Adipocyte (in vitro differentiated cells): ENCODE data around the gene POLR3B.

Experiments
- DNase-seq: peaks from one replicate; pipeline ENCODE4 v3.0.0-alpha.2; 2015; ENCODE audit warnings: low read depth
- H3K27me3 ChIP-seq: replicated peaks from 2 replicates; pipeline ENCODE4 v1.7.0; 2013; ENCODE audit warnings: mild to moderate bottlenecking, low read length, moderate library complexity; ENCODE audit not compliant: control insufficient read depth, insufficient read depth
- H3K36me3 ChIP-seq: 2 replicates; pipeline ENCODE4 v1.7.0; 2013; ENCODE audit warnings: low read length, mild to moderate bottlenecking, moderate library complexity; ENCODE audit not compliant: control insufficient read depth, insufficient read depth, severe bottlenecking
- H3K4me1 ChIP-seq: 2 replicates; pipeline ENCODE4 v1.7.0; 2013; ENCODE audit warnings: mild to moderate bottlenecking, low read length, moderate library complexity; ENCODE audit not compliant: control insufficient read depth, insufficient read depth
- H3K4me3 ChIP-seq: 2 replicates; pipeline ENCODE4 v1.7.0; 2013; ENCODE audit warnings: mild to moderate bottlenecking, low read length, moderate library complexity
- H3K9ac ChIP-seq: 2 replicates; pipeline ENCODE4 v1.7.0; 2013; ENCODE audit warnings: mild to moderate bottlenecking, low read length, moderate library complexity
- H3K9me3 ChIP-seq: 2 replicates; pipeline ENCODE4 v1.7.0; 2013; ENCODE audit warnings: mild to moderate bottlenecking, low read length, moderate library complexity; ENCODE audit not compliant: control insufficient read depth

Gene POLR3B

DNA sequence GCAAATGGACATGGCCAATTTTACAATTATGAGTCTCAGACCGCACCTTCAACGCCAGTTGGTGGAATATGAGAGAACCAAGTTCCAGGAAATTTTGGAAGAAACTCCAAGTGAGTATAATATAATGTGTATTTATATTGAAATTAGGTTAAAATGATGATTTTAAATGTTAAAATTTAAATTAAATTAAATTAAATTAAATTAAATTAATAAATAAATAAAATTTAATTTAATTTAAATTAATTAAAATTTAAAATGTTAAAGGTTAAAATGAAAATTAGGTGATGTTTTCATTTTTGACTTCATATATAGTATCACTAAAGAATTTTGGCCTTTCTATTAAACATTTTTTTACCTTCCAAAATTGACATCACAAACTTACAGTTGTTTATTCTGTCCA lies 34.0 kb upstream of the POLR3B start:
- Histone ChIP-seq H3K9ac (no peak overlapping the region), H3K4me3 (no peak overlapping the region), H3K4me1 (peaks cover 13% of the 10 kb centered on the region), H3K27me3 (no peaks in the 10 kb centered on the region), H3K9me3 (no peaks in the 10 kb centered on the region), H3K36me3 (peaks cover 53% of the 10 kb centered on the region)
- no peak for DNase-seq

DNA sequence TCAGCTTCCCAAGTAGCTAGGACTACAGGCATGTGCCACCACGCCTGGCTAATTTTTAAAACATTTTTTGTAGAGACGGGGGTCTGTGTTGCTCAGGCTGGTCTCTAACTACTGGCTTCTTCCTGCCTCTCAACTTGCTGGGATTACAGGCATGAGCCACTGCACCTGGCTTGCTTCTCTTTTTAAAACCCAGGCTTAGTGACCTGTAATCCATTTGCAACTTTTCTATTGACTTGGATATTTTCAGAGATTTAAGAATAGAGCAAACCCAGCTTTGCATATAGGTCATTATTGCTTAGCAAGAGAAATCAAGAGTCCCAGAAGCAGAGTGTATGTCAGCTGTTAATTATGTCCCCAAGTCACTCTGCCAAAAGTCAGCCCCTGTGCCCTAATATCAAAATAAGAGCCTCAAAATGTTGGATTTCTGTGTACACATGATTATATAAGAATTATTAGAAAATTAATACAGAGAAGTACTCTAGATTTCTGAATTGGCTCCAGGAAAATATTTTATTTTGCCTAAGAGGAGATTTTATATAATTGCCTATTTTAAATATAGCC lies 30.2 kb upstream of the POLR3B start:
- Histone ChIP-seq H3K27me3 (no peaks in the 10 kb centered on the region), H3K9ac (no peak overlapping the region), H3K9me3 (no peaks in the 10 kb centered on the region), H3K36me3 (peaks cover 40% of the 10 kb centered on the region), H3K4me3 (no peak overlapping the region), H3K4me1 (peaks cover 18% of the 10 kb centered on the region)
- no peak for DNase-seq

DNA sequence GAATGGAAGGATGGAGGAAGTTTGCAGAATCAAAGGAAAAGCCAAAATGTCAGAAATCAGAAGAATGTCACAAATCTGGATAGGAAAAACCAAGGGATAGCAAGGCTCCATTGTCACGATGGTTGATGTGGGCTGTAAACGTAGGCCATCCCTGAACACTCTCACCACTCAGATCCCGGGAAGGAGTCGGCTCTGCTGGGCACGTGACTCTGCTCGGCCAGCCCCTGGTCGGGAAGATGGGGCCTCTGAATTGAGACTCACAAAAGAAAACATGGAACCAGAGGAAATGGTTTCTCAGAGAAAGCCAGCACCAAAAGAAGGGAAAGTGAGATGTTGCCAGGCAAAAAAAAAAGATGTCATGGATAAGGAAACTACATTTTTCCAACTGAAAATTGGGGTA lies 28.8 kb upstream of the POLR3B start:
- Histone ChIP-seq H3K4me3 (no peak overlapping the region), H3K27me3 (no peaks in the 10 kb centered on the region), H3K4me1 (peaks cover 18% of the 10 kb centered on the region), H3K9me3 (no peaks in the 10 kb centered on the region), H3K9ac (peak overlapping the region; percentile 29), H3K36me3 (peaks cover 30% of the 10 kb centered on the region)
- no peak for DNase-seq

DNA sequence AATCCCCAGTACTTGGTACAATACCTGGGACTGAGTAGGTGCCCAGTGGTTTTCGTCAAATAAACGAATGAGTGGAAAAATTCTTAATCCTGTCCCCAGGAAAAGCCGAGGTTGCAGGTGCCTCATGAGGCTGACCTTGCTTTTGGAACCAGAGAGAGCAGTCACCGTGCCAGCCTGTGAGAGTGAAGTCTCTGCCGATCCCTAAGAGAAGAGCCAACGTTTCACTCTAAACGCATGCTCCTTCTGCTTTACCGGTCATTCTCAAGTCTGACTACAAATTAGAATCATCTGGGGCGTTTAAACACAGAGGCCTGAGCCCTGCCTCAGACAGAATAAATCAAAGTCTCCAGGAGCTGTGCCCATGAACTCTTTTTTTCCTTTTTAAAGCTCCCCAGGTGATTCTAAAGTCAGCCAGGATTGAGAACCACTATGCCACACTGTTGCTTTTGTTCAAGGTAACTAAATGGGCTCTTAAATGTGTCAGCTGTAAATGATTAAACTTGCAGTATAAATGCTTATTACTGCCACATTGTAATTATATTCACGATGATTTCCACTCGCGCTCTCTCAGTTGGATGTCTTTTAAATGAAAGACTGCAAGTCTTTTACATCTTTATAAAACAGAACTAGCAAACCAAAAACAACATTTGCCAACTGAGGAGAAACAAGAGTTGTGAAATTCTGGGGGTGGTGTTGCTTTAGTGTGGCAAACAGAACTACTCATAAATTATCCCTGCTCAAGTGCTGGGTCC lies 28.1 kb upstream of the POLR3B start:
- H3K9me3 ChIP-seq, result no peaks in the 10 kb centered on the region
- peak; percentile 52 for DNase-seq
- H3K4me1 ChIP-seq, result peaks cover 18% of the 10 kb centered on the region
- H3K36me3 ChIP-seq, result peaks cover 23% of the 10 kb centered on the region
- H3K4me3 ChIP-seq, result no peak overlapping the region
- peak overlapping the region; percentile 29 for H3K9ac ChIP-seq
- H3K27me3 ChIP-seq, result no peaks in the 10 kb centered on the region

DNA sequence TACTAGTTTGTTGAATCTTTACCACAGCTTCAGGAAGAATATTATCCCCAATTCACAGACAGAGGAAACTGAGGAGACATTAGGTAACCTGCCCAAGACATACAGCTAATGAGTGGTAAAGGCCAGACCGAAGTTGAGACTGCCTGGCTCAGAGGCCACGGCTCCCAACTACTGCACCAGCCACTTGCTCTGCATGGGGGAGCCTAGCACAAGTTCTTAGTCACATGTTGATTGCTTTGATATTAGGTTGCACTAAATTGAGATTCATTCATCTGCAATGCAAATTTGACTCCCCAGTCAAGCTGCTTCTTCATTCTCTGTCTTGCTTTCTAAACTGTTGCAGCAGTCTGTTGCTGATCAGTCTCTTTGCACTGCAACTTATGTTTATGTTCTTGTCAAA lies 25.9 kb upstream of the POLR3B start:
- Histone ChIP-seq H3K4me3 (no peak overlapping the region), H3K9me3 (no peaks in the 10 kb centered on the region), H3K9ac (no peak overlapping the region), H3K36me3 (peaks cover 8% of the 10 kb centered on the region), H3K4me1 (peaks cover 30% of the 10 kb centered on the region), H3K27me3 (no peaks in the 10 kb centered on the region)
- DNase-seq, result no peak

DNA sequence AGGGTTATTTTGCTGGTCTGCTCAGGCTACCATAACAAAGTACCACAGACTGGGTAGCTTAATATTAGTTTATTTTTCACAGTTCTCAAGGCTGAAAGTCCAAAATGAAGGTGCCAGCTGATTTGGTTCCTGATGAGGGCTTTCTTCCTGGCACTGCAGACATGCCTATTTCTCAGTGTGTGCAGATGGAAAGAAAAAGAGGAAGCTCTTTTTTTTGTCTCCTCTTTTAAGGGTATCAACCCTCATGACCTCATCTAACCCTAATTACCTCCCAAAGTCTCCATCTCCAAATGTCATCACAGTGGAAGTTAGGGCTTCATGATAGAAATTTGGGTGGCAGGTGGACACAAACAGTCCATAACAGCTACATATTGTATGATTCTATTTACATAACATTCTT lies 25.0 kb upstream of the POLR3B start:
- Histone ChIP-seq H3K9ac (no peak overlapping the region), H3K27me3 (no peaks in the 10 kb centered on the region), H3K9me3 (no peaks in the 10 kb centered on the region), H3K4me1 (peaks cover 36% of the 10 kb centered on the region), H3K36me3 (peaks cover 8% of the 10 kb centered on the region), H3K4me3 (no peak overlapping the region)
- DNase-seq, result no peak

DNA sequence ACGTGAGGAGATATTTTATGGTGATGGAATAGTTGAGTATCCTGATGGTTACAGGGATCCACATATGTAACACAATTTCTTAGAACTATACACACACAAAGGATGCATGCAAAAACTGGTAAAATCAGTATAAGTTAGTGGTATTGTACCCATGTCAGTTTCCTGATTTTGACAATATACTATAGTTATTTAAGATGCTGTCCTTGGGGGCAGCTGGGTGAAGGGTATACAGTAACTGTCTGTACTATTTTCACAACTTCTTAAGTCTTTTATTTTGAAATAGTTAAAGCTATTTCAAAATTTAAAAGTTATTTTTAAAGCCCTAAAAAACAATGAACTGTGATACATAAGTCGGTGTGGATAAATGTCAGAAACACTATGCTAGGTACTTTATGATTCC lies 24.5 kb upstream of the POLR3B start:
- H3K36me3 ChIP-seq, result peaks cover 8% of the 10 kb centered on the region
- no peak for DNase-seq
- no peak overlapping the region for H3K9ac ChIP-seq
- no peaks in the 10 kb centered on the region for H3K9me3 ChIP-seq
- H3K4me3 ChIP-seq, result no peak overlapping the region
- peaks cover 36% of the 10 kb centered on the region for H3K4me1 ChIP-seq
- no peaks in the 10 kb centered on the region for H3K27me3 ChIP-seq

DNA sequence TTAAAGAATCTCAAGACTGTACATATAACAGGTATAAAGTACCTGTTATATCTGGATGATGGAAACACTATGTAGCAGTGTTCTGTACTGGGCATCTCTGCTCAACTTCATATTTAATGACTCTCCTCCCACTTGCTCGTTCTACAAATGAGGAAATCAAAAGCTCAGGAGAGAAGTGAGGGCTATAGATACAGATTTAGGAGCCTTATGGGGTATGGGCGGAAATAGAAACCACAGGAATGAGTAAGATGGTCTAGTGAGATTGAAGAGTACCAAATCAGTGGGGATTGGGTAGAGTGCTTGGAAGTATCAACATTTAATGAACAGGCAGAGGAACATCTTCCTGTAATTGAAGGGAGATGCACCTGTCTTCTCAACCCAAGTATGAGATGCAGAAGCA lies 23.8 kb upstream of the POLR3B start:
- Histone ChIP-seq H3K9ac (no peak overlapping the region), H3K36me3 (peaks cover 8% of the 10 kb centered on the region), H3K27me3 (no peaks in the 10 kb centered on the region), H3K9me3 (no peaks in the 10 kb centered on the region), H3K4me1 (peaks cover 36% of the 10 kb centered on the region), H3K4me3 (no peak overlapping the region)
- DNase-seq, result no peak

DNA sequence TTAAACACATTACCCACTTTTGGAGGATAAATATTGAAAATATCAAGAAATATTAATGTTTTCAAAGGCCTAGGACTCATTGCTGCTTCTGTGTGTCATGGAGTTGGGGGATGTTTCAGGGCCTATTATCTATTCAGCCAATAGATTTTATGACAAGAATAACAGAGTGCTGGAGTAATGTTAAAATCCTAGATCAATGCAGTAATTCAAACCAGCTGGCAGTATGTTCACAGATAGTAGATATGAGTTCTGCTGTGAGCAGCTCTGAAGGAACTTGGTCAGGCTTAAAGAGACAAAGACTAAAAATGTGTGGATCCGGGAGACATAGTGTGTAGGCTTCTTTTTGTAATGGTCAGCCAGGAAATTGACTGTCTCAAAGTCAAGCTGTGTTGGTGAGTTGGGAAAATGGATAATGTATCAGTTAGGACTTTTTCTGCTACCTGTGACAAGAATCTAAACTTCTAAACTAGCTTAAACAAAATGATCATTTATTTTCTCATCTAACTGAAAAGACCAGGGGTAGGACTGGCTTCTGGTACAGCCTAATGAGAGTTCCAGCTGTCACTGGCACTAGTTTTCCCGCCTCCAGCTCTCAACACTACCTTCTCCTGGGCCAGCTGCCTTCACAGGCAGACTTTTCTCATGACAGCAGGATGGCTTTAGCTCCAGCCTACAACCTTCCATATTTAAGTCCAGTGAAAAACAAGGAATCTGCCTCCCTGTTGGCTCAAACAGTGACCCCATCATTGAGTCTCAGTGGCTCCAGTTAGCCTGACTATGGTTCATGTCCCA lies 16.3 kb upstream of the POLR3B start:
- Histone ChIP-seq H3K4me3 (no peak overlapping the region), H3K9ac (peak overlapping the region; percentile 22), H3K36me3 (peaks cover 2% of the 10 kb centered on the region), H3K27me3 (no peaks in the 10 kb centered on the region), H3K9me3 (no peaks in the 10 kb centered on the region), H3K4me1 (peaks cover 39% of the 10 kb centered on the region)
- peak; percentile 75 for DNase-seq

DNA sequence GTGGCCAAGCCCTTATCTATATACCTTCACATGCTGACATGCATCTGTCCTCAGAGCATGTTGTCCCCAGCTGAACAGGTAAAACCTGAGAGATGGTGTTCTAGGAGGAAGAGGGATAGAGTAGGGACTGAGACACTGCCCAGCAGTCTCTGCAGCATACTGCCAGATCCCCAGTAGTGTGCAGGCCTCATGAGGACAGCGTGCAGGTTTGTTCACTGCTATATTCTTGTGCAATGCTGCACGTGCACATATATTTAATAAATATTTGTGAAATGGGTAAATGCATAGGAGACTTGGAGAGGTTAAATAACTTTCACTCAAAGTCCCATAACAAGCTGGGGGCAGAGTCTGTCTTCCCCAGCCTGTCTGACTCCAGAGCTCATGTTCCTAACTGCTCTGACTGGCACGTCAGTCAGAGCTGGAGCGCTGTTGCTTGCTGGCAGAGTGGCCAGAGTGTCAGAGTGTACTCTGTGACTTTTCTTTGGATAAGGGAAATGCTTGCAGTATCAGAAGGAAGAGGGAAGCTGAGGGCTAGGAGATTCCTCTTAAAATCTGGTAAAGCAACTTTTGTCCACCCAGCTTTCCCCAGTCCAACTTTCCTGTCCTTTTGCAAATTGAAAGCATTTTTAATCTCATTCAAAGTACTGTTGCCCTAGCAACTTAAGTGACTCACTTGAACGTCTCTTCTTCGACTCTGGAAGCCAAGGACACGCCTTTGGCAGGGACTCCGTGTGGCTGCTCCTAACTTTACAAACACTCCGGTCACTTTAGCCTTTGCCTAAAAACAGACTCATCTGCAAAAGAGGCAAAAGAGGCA lies 14.9 kb upstream of the POLR3B start:
- H3K27me3 ChIP-seq, result no peaks in the 10 kb centered on the region
- peaks cover 30% of the 10 kb centered on the region for H3K4me1 ChIP-seq
- peaks cover 7% of the 10 kb centered on the region for H3K36me3 ChIP-seq
- no peaks in the 10 kb centered on the region for H3K9me3 ChIP-seq
- DNase-seq, result peak; percentile 90
- H3K4me3 ChIP-seq, result peak overlapping the region; percentile 70
- peak overlapping the region; percentile 75 for H3K9ac ChIP-seq

DNA sequence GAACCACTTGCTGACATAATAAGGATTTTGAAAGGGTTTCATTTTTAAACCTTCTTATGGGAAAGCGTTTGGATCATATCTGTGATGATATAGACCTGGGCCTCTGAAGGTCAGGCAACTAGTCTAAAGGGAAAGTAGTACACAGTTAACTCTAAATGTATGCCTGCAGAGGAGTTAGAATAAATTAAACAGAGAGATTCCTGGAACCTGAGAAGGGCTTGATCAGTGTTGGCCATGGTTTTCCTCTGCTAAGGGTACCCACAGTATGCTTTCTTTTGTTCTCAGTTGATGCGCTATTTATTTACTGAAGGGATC lies 14.4 kb upstream of the POLR3B start:
- no peaks in the 10 kb centered on the region for H3K9me3 ChIP-seq
- H3K27me3 ChIP-seq, result no peaks in the 10 kb centered on the region
- peak overlapping the region; percentile 75 for H3K9ac ChIP-seq
- DNase-seq, result no peak
- peaks cover 7% of the 10 kb centered on the region for H3K36me3 ChIP-seq
- H3K4me3 ChIP-seq, result peak overlapping the region; percentile 70
- H3K4me1 ChIP-seq, result peaks cover 30% of the 10 kb centered on the region
